Hepatocyte (in vitro differentiated cells): ENCODE measurements around the gene TAL1. TPM values are rescaled to one million over a fixed set of nuclear protein-coding genes. Genes with fewer than 3 reads are reported as not detected.
"Not testable (repeated sequence)": the region's sequence is repeated elsewhere in the genome, so short reads cannot be mapped to it uniquely, and the experiment has no call there.

Experiments used
- DNase-seq: peaks from one replicate; pipeline ENCODE4 v3.0.0-alpha.2; 2016; ENCODE audit warnings: low spot score
- H2AFZ ChIP-seq: fragments of 200-600 bp; sonication (generic); 2 replicates; pipeline ENCODE4 v1.6.0; 2016; ENCODE audit warnings: antibody characterized with exemption, mild to moderate bottlenecking
- H3K27ac ChIP-seq: fragments of 200-600 bp; sonication (generic); 2 replicates; pipeline ENCODE4 v1.5.1; 2016; ENCODE audit warnings: mild to moderate bottlenecking
- H3K27me3 ChIP-seq: fragments of 200-600 bp; sonication (generic); 2 replicates; pipeline ENCODE4 v1.6.1; 2016
- H3K36me3 ChIP-seq: fragments of 200-600 bp; sonication (generic); replicated peaks from 2 replicates; pipeline ENCODE4 v1.5.1; 2016; ENCODE audit warnings: low read depth; ENCODE audit not compliant: insufficient read depth
- H3K4me1 ChIP-seq: fragments of 200-600 bp; sonication (generic); 2 replicates; pipeline ENCODE4 v1.5.1; 2016; ENCODE audit warnings: mild to moderate bottlenecking, moderate library complexity; ENCODE audit not compliant: insufficient read depth
- H3K4me2 ChIP-seq: fragments of 200-600 bp; sonication (generic); 2 replicates; pipeline ENCODE4 v1.6.0; 2016
- H3K4me3 ChIP-seq: fragments of 200-600 bp; sonication (generic); 2 replicates; pipeline ENCODE4 v1.5.1; 2016; ENCODE audit warnings: mild to moderate bottlenecking
- H3K79me2 ChIP-seq: fragments of 200-600 bp; sonication (generic); 2 replicates; pipeline ENCODE4 v1.6.0; 2017; ENCODE audit warnings: mild to moderate bottlenecking
- H3K9me2 ChIP-seq: fragments of 200-600 bp; sonication (generic); replicated peaks from 2 replicates; pipeline ENCODE4 v1.6.0; 2017; ENCODE audit warnings: mild to moderate bottlenecking; ENCODE audit not compliant: insufficient read depth
- H3K9me3 ChIP-seq: fragments of 200-600 bp; sonication (generic); 2 replicates; pipeline ENCODE4 v1.5.1; 2016; ENCODE audit warnings: low read depth, mild to moderate bottlenecking
- H4K20me1 ChIP-seq: fragments of 200-600 bp; sonication (generic); 2 replicates; pipeline ENCODE4 v1.6.0; 2016; ENCODE audit warnings: mild to moderate bottlenecking; ENCODE audit not compliant: insufficient read depth, poor library complexity, severe bottlenecking
- EZH2 ChIP-seq: fragments of 200-600 bp; sonication (generic); IDR thresholded peaks from 2 replicates; pipeline ENCODE4 v1.6.1; 2016; ENCODE audit warnings: antibody characterized with exemption, mild to moderate bottlenecking, borderline replicate concordance
- EZH2phosphoT487 ChIP-seq: fragments of 200-600 bp; sonication (generic); IDR thresholded peaks from one replicate; pipeline ENCODE4 v1.6.1; 2018; ENCODE audit warnings: antibody characterized with exemption, mild to moderate bottlenecking, low read depth, moderate library complexity; ENCODE audit not compliant: unreplicated experiment, severe bottlenecking
- WGBS: methylation state at CpG from one replicate; pipeline ENCODE4 v1.1.6; 2016; ENCODE audit warnings: low lambda C conversion rate; ENCODE audit errors: missing lambda C conversion rate; 5-methylcytosine and 5-hydroxymethylcytosine counted together
- polyA plus RNA-seq: library from polyadenylated mRNA; unstranded; fragments of >200 nt; fragmentation: Nextera tagmentation; extraction: Ambion mirVana; gene quantifications from 2 replicates; pipeline ENCODE4 v1.2.1, GENCODE V29; 2016
- total RNA-seq: library from RNA; depleted of rRNA; stranded (reverse); fragments of >200 nt; gene quantifications from 2 replicates; pipeline ENCODE4 v1.2.3, GENCODE V29; 2014
- TF ChIP-seq, protein P1 (sequence below): fragments of 200-600 bp; sonication (generic); IDR thresholded peaks from 2 replicates; pipeline ENCODE4 v1.5.1; 2016; ENCODE audit warnings: antibody characterized with exemption, mild to moderate bottlenecking; ENCODE audit not compliant: poor library complexity

TAL1 gene
- total RNA-seq (0.08 and 0.13 TPM in 2 replicates), polyA plus RNA-seq (0.68 TPM in 1 of 2 replicates, not detected in the other)

DNA sequence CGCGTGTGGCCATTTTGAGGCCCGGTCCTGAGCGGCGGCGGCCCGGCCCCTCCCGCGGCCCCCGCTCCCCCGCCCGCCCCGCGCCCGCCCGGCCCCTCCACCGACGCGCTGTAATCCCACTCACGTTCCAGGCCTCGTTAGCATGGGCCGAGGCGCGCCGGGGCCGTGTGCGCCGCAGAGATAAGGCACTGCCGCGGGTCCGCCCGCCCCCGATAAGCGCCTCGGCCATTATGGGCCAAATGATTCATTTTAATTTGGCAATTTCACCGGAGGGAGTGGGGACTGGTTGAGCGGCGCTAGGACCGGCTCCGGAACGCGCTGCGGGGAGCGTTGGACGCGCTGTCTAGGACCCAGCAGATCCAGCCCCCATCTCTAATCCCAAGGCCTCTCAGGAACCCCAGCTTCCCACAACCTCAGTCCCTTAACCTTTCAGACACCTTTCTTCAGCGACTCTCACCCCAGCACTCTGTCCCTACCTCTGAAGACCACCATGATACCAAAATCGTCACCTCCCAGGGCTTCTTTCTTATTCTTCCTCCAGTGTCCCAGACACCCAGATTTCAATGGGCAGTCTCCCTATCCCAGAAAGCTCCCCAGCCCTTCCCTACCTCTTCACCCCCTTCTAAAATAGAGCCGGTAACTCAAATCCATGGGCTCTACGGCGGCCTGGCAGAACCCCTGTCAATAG is at the start of gene TAL1:
TSS of gene TAL1 (minus strand) at position 39 of the 688 bp plus-strand sequence. CDS start 6,337 bp downstream, outside the sequence.
- H2AFZ ChIP-seq, result peak within 1 kb of the TSS; percentile 50
- H3K4me3 ChIP-seq, result peak within 1 kb of the TSS; percentile 48
- no peaks in the 10 kb centered on the region for H3K9me3 ChIP-seq
- whole genome bisulfite sequencing, result 3% methylated on average over 26 of the region's 51 CpGs
- peak; percentile 37 for DNase-seq
- H3K27me3 ChIP-seq, result peaks cover 90% of the 10 kb centered on the region
- TF ChIP-seq EZH2phosphoT487, result peak; percentile 79
- TF ChIP-seq EZH2, result peak; percentile 56
- TF ChIP-seq, protein P1, sequence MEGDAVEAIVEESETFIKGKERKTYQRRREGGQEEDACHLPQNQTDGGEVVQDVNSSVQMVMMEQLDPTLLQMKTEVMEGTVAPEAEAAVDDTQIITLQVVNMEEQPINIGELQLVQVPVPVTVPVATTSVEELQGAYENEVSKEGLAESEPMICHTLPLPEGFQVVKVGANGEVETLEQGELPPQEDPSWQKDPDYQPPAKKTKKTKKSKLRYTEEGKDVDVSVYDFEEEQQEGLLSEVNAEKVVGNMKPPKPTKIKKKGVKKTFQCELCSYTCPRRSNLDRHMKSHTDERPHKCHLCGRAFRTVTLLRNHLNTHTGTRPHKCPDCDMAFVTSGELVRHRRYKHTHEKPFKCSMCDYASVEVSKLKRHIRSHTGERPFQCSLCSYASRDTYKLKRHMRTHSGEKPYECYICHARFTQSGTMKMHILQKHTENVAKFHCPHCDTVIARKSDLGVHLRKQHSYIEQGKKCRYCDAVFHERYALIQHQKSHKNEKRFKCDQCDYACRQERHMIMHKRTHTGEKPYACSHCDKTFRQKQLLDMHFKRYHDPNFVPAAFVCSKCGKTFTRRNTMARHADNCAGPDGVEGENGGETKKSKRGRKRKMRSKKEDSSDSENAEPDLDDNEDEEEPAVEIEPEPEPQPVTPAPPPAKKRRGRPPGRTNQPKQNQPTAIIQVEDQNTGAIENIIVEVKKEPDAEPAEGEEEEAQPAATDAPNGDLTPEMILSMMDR, result no peak
- no peaks in the 10 kb centered on the region for H3K9me2 ChIP-seq
- H3K36me3 ChIP-seq, result no peaks in the 10 kb centered on the region
- no peaks in the 10 kb centered on the region for H4K20me1 ChIP-seq
- no peaks in the 10 kb centered on the region for H3K79me2 ChIP-seq
- peaks cover 7% of the 10 kb centered on the region for H3K4me1 ChIP-seq
- no peak within 1 kb of the TSS for H3K27ac ChIP-seq
- peak within 1 kb of the TSS; percentile 81 for H3K4me2 ChIP-seq

DNA sequence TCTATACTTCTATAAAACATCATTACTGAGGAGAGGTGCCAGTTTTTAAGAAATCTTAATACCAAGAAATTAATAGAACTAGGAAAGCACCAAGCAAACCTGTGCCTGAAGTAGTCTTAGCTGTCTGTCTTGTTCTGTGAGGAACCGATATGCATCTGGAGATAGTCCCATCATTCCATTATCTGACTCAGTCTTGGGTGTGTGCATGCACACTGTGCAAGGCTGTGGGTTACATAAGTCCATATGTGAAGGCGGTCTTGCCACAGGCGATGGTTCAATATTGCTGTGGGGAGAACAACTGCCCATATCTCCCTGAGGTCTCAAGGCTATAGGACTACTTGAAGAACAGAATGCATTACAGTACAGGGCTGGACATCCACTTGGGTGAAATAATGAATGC is 48.1 kb upstream of the TAL1 start:
- WGBS, result 99% methylated on average over 3 of the region's 3 CpGs

DNA sequence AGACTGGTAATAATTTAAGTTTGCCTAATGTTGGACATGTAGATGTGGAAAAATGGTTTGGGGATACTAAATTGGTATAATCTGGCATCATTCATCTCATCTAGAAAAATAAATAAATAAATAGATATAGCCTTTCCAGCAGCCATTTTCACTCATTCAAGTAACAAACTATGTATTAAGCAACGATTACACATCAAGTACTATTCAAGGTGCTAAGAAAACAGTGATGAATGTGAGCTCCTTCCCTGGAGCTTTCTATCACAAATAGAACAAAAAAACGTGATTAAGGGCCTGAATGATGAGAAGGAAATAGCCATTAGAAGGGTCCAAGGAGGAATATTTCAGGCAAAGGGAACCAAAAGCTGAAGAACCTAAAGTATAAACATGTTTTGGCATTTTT is 44.8 kb upstream of the TAL1 start:
- no peaks in the 10 kb centered on the region for H3K36me3 ChIP-seq
- DNase-seq, result no peak
- peaks cover 3% of the 10 kb centered on the region for H3K79me2 ChIP-seq
- no peaks in the 10 kb centered on the region for H3K4me1 ChIP-seq
- H3K9me2 ChIP-seq, result no peaks in the 10 kb centered on the region
- H3K27ac ChIP-seq, result no peak overlapping the region
- no peak overlapping the region for H3K4me3 ChIP-seq
- 90% methylated on average over 2 of the region's 2 CpGs for WGBS
- H3K27me3 ChIP-seq, result no peaks in the 10 kb centered on the region
- H3K4me2 ChIP-seq, result no peak overlapping the region
- H4K20me1 ChIP-seq, result no peaks in the 10 kb centered on the region
- no peaks in the 10 kb centered on the region for H3K9me3 ChIP-seq
- no peak overlapping the region for H2AFZ ChIP-seq
- no peak for TF ChIP-seq EZH2phosphoT487
- TF ChIP-seq EZH2, result no peak
- TF ChIP-seq, protein P1, result no peak

More for the DNA sequence above, 48.1 kb upstream of the TAL1 start:
- TF ChIP-seq, protein P1, result no peak
- no peak overlapping the region for H3K4me3 ChIP-seq
- H3K4me2 ChIP-seq, result no peak overlapping the region
- no peaks in the 10 kb centered on the region for H4K20me1 ChIP-seq
- no peak overlapping the region for H3K27ac ChIP-seq
- H2AFZ ChIP-seq, result no peak overlapping the region
- no peaks in the 10 kb centered on the region for H3K9me3 ChIP-seq
- H3K79me2 ChIP-seq, result peaks cover 3% of the 10 kb centered on the region
- no peaks in the 10 kb centered on the region for H3K36me3 ChIP-seq
- no peaks in the 10 kb centered on the region for H3K27me3 ChIP-seq
- H3K9me2 ChIP-seq, result no peaks in the 10 kb centered on the region
- no peaks in the 10 kb centered on the region for H3K4me1 ChIP-seq
- DNase-seq, result no peak

DNA sequence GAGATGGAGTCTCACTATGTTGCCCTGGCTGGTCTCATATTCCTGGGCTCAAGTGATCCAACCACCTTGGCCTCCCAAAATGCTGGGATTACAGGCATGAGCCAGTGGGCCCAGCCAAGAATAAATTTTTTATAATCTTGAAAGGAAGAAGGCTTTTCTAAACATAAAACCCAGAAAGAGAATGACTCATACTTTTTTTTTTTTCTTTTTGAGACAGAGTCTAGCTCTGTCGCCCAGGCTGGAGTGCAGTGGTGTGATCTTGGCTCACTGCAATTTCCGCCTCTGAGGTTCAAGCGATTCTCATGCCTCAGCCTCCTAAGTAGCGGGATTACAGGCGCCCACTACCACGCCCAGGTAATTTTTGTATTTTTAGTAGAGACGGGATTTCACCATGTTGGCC is 43.8 kb upstream of the TAL1 start:
- not testable (repeated sequence) for DNase-seq, H3K4me2 ChIP-seq, H3K9me2 ChIP-seq, H3K27me3 ChIP-seq, H3K9me3 ChIP-seq, H3K36me3 ChIP-seq, H2AFZ ChIP-seq, H4K20me1 ChIP-seq, H3K4me1 ChIP-seq, H3K79me2 ChIP-seq, H3K4me3 ChIP-seq, H3K27ac ChIP-seq
- over 99% methylated on average over 7 of the region's 7 CpGs for WGBS

DNA sequence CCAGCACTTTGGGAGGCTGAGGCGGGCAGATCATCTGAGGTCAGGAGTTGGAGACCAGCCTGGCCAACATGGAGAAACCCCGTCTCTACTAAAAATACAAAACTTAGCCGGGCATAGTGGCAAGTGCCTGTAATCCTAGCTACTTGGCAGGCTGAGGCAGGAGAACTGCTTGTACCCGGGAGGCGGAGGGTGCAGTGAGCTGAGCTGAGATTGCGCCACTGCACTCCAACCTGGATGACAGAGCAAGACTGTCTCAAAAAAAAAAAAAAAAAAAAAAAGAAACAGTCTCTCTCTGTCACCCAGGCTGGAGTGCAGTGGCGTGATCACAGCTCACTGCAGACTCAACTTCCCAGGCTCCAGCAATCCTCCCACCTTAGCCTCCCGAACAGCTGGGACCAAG is 33.5 kb upstream of the TAL1 start:
- H3K36me3 ChIP-seq, DNase-seq, H3K27ac ChIP-seq, H3K27me3 ChIP-seq, H3K4me2 ChIP-seq, H3K4me3 ChIP-seq, H3K79me2 ChIP-seq, H3K9me3 ChIP-seq, H4K20me1 ChIP-seq, H2AFZ ChIP-seq, H3K9me2 ChIP-seq, H3K4me1 ChIP-seq: not testable (repeated sequence)
- WGBS, result 95% methylated on average over 8 of the region's 8 CpGs
